Measurements from ENCODE around the gene SPACA7. TPM values are rescaled to one million over a fixed set of nuclear protein-coding genes. Genes with fewer than 3 reads are reported as not detected.

SPACA7 gene
- total RNA-seq, 1 donor from 2014 or later, result not detected

DNA sequence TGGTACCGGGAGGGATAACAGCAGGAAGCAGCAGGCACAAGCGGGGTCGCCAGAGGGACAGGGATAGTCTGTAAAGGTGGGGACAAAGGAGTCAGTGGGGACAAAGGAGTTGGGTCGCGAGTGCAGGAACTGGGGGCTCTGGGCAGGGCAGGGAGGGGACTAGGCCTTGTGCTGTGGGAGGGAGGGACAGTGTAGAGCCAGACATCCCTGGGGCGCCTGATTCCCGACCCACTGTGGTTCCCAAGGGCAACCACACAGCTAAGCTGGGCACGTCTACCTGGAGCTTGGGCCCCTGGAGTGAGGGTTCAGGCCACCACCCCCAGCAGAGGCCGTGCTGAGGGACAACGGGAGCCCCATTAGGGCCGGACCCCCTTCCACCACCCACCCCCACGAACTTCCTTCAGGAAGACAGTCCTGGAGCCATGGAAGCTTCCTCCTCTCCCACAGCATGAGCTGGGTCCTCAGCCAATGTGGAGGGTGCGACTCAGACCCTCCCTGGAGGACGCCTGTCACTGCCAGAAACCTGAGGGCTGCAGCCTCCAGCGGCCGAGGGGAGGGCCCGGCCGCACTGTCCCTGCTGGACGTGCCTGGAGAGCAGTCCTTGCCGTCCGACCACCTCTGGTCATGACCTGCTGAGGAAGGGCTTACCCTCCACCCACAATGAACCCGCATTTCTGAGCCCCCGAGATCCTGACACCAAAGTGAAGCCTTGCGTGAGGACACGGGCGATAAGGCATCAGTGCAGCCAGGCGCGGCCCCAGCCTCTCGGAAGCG is 77.9 kb downstream of the SPACA7 start:
- DNase-seq (ENCODE audit: extremely low spot score, unreplicated experiment), result no peak
- TF ChIP-seq, protein P1, sequence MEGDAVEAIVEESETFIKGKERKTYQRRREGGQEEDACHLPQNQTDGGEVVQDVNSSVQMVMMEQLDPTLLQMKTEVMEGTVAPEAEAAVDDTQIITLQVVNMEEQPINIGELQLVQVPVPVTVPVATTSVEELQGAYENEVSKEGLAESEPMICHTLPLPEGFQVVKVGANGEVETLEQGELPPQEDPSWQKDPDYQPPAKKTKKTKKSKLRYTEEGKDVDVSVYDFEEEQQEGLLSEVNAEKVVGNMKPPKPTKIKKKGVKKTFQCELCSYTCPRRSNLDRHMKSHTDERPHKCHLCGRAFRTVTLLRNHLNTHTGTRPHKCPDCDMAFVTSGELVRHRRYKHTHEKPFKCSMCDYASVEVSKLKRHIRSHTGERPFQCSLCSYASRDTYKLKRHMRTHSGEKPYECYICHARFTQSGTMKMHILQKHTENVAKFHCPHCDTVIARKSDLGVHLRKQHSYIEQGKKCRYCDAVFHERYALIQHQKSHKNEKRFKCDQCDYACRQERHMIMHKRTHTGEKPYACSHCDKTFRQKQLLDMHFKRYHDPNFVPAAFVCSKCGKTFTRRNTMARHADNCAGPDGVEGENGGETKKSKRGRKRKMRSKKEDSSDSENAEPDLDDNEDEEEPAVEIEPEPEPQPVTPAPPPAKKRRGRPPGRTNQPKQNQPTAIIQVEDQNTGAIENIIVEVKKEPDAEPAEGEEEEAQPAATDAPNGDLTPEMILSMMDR (IDR thresholded peaks at IDR 0.05), result no peak
- Mint-ChIP-seq H3K27me3 (ENCODE audit: unreplicated experiment) (peaks cover 5% of the 10 kb centered on the region), H3K9me3 (ENCODE audit: unreplicated experiment) (peaks cover 5% of the 10 kb centered on the region), H3K36me3 (ENCODE audit: unreplicated experiment) (no peaks in the 10 kb centered on the region), H3K27ac (ENCODE audit: unreplicated experiment) (no peak overlapping the region), H3K4me1 (ENCODE audit: unreplicated experiment) (peaks cover 4% of the 10 kb centered on the region), H3K4me3 (ENCODE audit: unreplicated experiment) (no peak overlapping the region)

DNA sequence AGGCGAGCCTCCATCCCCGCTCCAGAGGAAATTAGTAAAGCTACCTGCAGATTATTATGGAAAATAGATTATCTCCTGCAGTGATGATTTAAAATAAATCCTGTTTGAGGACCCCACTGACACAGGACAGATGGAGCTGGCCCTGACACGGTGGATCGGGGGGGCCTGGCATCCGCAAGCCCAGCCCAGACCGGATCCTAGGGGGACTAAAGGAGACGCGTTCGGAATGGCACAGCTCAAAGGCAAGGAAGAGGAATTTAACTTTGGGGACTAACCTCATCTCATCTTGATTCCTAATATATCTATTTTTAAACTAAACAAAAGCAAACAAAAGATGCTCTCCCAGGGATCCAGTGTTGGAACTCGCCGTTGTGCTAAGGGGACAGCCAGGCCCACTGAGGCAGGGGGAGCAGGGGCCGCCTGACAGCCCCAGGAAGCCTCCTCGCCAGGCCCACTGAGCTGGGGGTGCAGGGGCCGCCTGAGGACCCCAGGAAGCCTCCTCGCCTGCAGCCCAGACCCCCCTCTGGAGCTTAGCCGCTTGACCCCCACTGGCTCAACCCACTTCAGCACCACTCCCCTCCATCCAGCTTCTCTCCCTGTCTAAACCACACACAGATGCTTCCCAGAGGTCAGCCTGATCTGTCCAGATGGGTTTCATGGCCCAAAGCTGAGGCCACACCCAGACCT is 78.6 kb downstream of the SPACA7 start:
- H3K27me3 Mint-ChIP-seq (ENCODE audit: unreplicated experiment), result peaks cover 5% of the 10 kb centered on the region
- TF ChIP-seq, protein P1 (IDR thresholded peaks at IDR 0.05), result no peak
- no peak for DNase-seq (ENCODE audit: extremely low spot score, unreplicated experiment)
- no peaks in the 10 kb centered on the region for H3K36me3 Mint-ChIP-seq (ENCODE audit: unreplicated experiment)
- H3K4me3 Mint-ChIP-seq (ENCODE audit: unreplicated experiment), result no peak overlapping the region
- peaks cover 4% of the 10 kb centered on the region for H3K4me1 Mint-ChIP-seq (ENCODE audit: unreplicated experiment)
- H3K27ac Mint-ChIP-seq (ENCODE audit: unreplicated experiment), result no peak overlapping the region
- peaks cover 11% of the 10 kb centered on the region for H3K9me3 Mint-ChIP-seq (ENCODE audit: unreplicated experiment)

DNA sequence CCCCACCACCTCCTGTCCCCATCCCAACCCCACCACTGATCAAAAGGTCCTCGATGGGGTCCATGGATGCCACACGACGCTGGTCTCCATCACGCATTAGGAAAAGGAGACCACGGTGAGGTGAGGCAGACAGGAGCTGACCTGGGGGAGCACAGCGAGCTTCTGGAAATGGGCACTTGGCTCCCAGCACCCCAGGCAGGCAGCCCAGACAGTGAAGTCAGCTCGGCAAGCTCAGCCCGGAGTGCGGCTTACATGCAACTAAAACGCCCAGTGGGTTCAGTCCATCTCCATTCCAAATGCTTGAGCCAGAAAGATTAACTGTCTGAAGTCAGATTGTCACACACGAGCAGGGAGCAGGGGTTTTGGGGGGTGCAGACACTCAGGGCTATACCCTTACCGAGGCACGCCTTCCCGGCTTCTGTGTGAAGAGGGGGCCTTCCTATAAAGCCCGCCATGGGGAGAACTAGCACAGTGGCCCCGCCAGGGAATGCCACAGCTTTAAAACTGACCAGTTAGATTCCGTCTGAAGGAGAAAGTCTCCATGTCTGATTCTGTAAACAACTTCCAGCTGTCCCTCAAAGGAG is 79.4 kb downstream of the SPACA7 start:
- no peak for DNase-seq (ENCODE audit: extremely low spot score, unreplicated experiment)
- Mint-ChIP-seq H3K36me3 (ENCODE audit: unreplicated experiment) (no peaks in the 10 kb centered on the region), H3K9me3 (ENCODE audit: unreplicated experiment) (peaks cover 16% of the 10 kb centered on the region), H3K27ac (ENCODE audit: unreplicated experiment) (no peak overlapping the region), H3K27me3 (ENCODE audit: unreplicated experiment) (peaks cover 5% of the 10 kb centered on the region), H3K4me3 (ENCODE audit: unreplicated experiment) (no peak overlapping the region), H3K4me1 (ENCODE audit: unreplicated experiment) (peaks cover 4% of the 10 kb centered on the region)
- TF ChIP-seq, protein P1 (IDR thresholded peaks at IDR 0.05), result no peak

DNA sequence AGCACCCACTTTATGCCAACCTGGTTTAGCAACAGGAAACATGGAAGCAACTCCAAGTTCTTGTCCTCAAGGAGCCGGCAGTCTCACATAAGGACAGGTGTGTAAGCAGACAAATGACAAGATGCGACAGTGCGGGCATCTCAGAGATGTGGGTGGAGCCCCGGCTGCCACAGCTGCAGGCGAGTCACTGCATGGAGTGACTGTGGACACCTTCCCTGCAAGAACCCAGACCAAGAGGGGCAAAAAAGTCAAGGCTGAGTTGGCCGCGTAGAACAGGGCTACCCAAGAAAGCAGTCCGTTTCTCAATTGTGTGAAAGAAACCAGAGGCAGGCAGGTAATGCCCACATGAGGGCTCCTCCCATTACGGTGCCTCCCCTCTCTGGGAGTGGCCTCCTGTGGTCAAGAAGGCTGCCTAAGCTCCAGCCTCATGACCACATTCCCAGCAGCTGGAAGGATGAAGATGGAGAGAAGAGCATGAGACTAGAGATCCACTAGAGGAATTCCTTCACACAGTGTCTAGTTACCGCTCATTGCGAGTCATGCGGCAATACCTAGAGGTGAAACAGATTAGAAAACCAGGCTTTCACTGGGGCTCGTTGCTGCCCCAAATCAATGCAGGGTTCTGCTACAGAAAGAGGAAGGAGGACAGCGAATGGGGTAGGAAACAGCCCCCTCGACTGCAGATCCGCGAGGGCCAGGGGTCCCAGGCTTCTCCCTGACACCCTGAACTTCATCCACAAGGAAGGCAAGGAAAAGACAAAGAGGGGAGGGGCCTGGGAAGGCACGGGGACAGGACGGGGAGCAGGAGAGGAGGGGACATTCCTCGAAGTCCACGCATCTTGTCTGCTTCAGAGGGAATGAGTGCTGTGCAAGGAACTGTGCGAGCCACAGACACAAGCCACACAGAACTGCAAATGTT is 80.2 kb downstream of the SPACA7 start:
- DNase-seq (ENCODE audit: extremely low spot score, unreplicated experiment), result no peak
- Mint-ChIP-seq H3K27me3 (ENCODE audit: unreplicated experiment) (no peaks in the 10 kb centered on the region), H3K27ac (ENCODE audit: unreplicated experiment) (no peak overlapping the region), H3K4me3 (ENCODE audit: unreplicated experiment) (no peak overlapping the region), H3K36me3 (ENCODE audit: unreplicated experiment) (no peaks in the 10 kb centered on the region), H3K4me1 (ENCODE audit: unreplicated experiment) (no peaks in the 10 kb centered on the region), H3K9me3 (ENCODE audit: unreplicated experiment) (peaks cover 16% of the 10 kb centered on the region)
- TF ChIP-seq, protein P1 (IDR thresholded peaks at IDR 0.05), result no peak
